Type B pancreatic cell (in vitro differentiated cells): ENCODE results near the gene CXCL5. TPM values are rescaled to one million over a fixed set of nuclear protein-coding genes. Genes with fewer than 3 reads are reported as not detected.

Source experiments
- DNase-seq: peaks from one replicate; pipeline ENCODE4 v3.0.0; 2021; ENCODE audit warnings: mixed read lengths; ENCODE audit not compliant: unreplicated experiment; ENCODE audit errors: extremely low spot score
- H3K27ac Mint-ChIP-seq: 2 replicates; pipeline ENCODE4 v1.8.0; 2021; ENCODE audit warnings: mild to moderate bottlenecking, mixed read lengths
- H3K27me3 Mint-ChIP-seq: 2 replicates; pipeline ENCODE4 v1.8.0; 2021; ENCODE audit warnings: mixed read lengths
- H3K36me3 Mint-ChIP-seq: 2 replicates; pipeline ENCODE4 v1.8.0; 2021; ENCODE audit warnings: mixed read lengths
- H3K4me1 Mint-ChIP-seq: one replicate; pipeline ENCODE4 v1.8.0; 2021; ENCODE audit warnings: mixed read lengths; ENCODE audit not compliant: unreplicated experiment
- H3K4me3 Mint-ChIP-seq: 2 replicates; pipeline ENCODE4 v1.8.0; 2021; ENCODE audit warnings: mild to moderate bottlenecking, mixed read lengths
- H3K9me3 Mint-ChIP-seq: 2 replicates; pipeline ENCODE4 v1.8.0; 2021; ENCODE audit warnings: mixed read lengths
- CTCF ChIP-seq: fragments of 200-600 bp; sonication (generic); conservative IDR thresholded peaks from 2 replicates; pipeline ENCODE4 v1.5.0; 2021; ENCODE audit warnings: antibody characterized with exemption, mild to moderate bottlenecking
- long read RNA-seq: library from polyadenylated mRNA; unstranded; transcript quantifications from one replicate; pipeline ENCODE4 v2.0.0, GENCODE V29; 2020
- total RNA-seq: library from RNA; stranded (reverse); gene quantifications from 2 replicates; pipeline ENCODE4 v1.2.1, GENCODE V29; 2021; ENCODE audit warnings: low replicate concordance

Gene CXCL5
- total RNA-seq, result 4.1 and 6.7 TPM in 2 replicates
- long read RNA-seq, transcript CXCL5-201 (4 exons, 2,538 nt), result major isoform, 26 of 27 reads
- long read RNA-seq, partial matches to known transcripts, result 0 of 27 reads
- long read RNA-seq, other reads (novel, unspliced or antisense), result 1 of 27 reads

GRCh38 chr4:73998040-73999011 lies at the start of gene CXCL5:
Gene CXCL5 (minus strand): TSS chr4:73998677. CDS start chr4:73998581, 96 bp downstream.
- Mint-ChIP-seq H3K9me3 (no peaks in the 10 kb centered on the region), H3K27me3 (peaks cover 56% of the 10 kb centered on the region)

DNA sequence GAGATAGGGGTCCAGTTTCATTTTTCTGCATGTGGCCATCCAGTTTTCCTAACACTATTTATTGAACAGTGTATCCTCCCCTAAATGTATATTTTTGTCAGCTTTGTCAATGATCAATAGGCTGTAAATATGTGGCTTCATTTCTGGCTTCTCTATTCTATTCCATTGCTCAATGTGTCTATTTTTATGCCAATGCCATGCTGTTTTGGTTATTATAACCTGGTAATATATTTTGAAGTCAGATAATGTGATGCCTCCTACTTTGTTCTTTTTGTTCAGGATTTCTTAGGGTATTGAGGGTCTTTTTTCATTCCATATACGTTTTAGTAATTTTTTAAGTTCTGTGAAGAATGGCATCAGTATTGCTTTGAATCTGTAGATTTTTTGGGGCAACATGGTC lies 48.7 kb upstream of the CXCL5 start:
- TF ChIP-seq CTCF, result no peak
- Mint-ChIP-seq H3K9me3 (no peaks in the 10 kb centered on the region), H3K4me1 (no peaks in the 10 kb centered on the region), H3K36me3 (no peaks in the 10 kb centered on the region), H3K27me3 (peaks cover 23% of the 10 kb centered on the region), H3K27ac (no peak overlapping the region), H3K4me3 (no peak overlapping the region)
- no peak for DNase-seq

More at GRCh38 chr4:73998040-73999011, at the start of gene CXCL5:
- Mint-ChIP-seq H3K4me1 (peaks cover 9% of the 10 kb centered on the region), H3K36me3 (no peaks in the 10 kb centered on the region), H3K4me3 (peak within 1 kb of the TSS; percentile 87), H3K27ac (peak within 1 kb of the TSS; percentile 23)
- DNase-seq, result no peak
- TF ChIP-seq CTCF, result no peak

DNA sequence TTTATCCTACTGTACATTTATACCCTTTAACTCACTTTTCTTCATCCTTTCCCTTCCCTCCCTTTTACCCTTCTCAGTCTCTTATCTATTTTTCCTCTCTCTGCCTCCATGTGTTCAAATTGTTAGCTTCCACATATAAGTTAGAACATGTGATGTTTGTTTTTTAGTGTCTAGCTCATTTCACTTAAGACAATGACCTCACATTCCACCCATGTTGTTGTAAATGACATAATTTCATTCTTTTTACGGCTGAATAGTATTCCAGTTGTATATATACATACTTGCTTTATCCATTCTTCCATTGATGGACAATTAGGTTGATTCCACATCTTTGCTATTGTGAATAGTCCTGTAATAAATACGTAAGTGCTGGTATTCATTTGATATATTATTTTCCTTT lies 47.3 kb upstream of the CXCL5 start:
- DNase-seq, result no peak
- no peaks in the 10 kb centered on the region for H3K36me3 Mint-ChIP-seq
- H3K4me3 Mint-ChIP-seq, result no peak overlapping the region
- H3K9me3 Mint-ChIP-seq, result no peaks in the 10 kb centered on the region
- peaks cover 35% of the 10 kb centered on the region for H3K27me3 Mint-ChIP-seq
- H3K27ac Mint-ChIP-seq, result no peak overlapping the region
- no peaks in the 10 kb centered on the region for H3K4me1 Mint-ChIP-seq
- TF ChIP-seq CTCF, result no peak

DNA sequence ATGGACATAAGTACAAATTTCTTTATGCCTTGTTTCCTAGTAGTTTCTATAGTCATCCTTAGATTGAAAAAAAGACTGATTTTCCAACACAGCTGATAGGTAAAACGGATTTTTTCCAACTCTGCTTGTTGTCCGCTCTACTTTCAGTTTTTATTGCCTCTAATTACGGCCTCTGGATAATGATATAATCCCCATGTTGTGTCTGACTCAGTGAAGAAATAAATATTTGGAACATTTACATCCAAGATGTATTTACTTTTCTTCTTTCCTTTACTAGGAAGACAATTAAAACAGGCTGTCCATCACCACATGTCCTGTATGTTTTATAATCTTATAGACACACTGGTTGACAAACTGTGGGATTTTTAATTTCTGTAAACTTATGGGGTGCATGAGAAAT lies 46.8 kb upstream of the CXCL5 start:
- Mint-ChIP-seq H3K27me3 (peaks cover 40% of the 10 kb centered on the region), H3K4me3 (no peak overlapping the region), H3K27ac (no peak overlapping the region), H3K9me3 (no peaks in the 10 kb centered on the region), H3K4me1 (no peaks in the 10 kb centered on the region), H3K36me3 (no peaks in the 10 kb centered on the region)
- no peak for TF ChIP-seq CTCF
- DNase-seq, result no peak

DNA sequence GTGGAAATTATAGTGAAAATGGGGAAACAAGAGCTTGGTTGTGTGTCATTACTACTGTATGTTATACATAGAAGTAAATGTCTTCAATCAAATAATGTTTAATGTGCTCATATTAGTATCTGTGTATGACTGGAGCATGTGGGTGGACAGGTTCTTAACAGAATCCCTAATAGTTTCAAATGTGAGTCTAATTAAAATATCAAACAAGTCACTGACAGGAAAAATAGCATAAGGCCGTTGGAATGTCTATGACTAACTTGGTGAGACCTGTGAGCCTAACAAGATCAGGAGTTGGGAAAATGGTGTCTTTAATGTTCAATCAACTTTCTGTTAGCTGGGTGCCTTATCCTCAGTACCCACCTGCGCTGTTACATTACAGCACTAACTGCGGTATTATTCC lies 46.2 kb upstream of the CXCL5 start:
- Mint-ChIP-seq H3K4me3 (no peak overlapping the region), H3K4me1 (peaks cover 2% of the 10 kb centered on the region), H3K9me3 (no peaks in the 10 kb centered on the region), H3K27me3 (peaks cover 45% of the 10 kb centered on the region), H3K27ac (no peak overlapping the region), H3K36me3 (no peaks in the 10 kb centered on the region)
- no peak for DNase-seq
- no peak for TF ChIP-seq CTCF
